T-helper 1 cell (primary cell): ENCODE data around the gene CFAP119.
A peak's percentile ranks its signal among the peaks of the same experiment; 100 is the strongest.

ENCODE experiments used
- DNase-seq, 5 donors: peaks; one replicate each; pipeline ENCODE4 v3.0.0-alpha.2; 2012 to 2020

The CFAP119 gene

GRCh38 chr16:30738984-30739951 is 22.6 kb downstream of the CFAP119 start:
- no peak for DNase-seq

- no peak for DNase-seq
Measured at GRCh38 chr16:30737794-30738648, 23.8 kb downstream of the CFAP119 start.

- no peak for DNase-seq
Measured at GRCh38 chr16:30736995-30737793, 24.7 kb downstream of the CFAP119 start.

GRCh38 chr16:30731411-30731810 is 30.5 kb downstream of the CFAP119 start:
- no peak for DNase-seq

GRCh38 chr16:30728899-30729672 is 32.8 kb downstream of the CFAP119 start:
- DNase-seq, result no peak

- no peak for DNase-seq
Measured at GRCh38 chr16:30728321-30728720, 33.5 kb downstream of the CFAP119 start.

GRCh38 chr16:30725418-30725792 is 36.5 kb downstream of the CFAP119 start:
- no peak for DNase-seq

- no peak for DNase-seq
Measured at GRCh38 chr16:30724641-30725417, 37.0 kb downstream of the CFAP119 start.

GRCh38 chr16:30723725-30724355 is 38.0 kb downstream of the CFAP119 start:
- no peak for DNase-seq

GRCh38 chr16:30722916-30723315 is 38.9 kb downstream of the CFAP119 start:
- DNase-seq, result no peak

GRCh38 chr16:30722443-30722842 is 39.4 kb downstream of the CFAP119 start:
- no peak for DNase-seq

- DNase-seq, result no peak
Measured at GRCh38 chr16:30721606-30722005, 40.3 kb downstream of the CFAP119 start.

GRCh38 chr16:30721167-30721566 is 40.7 kb downstream of the CFAP119 start:
- DNase-seq, result no peak

- DNase-seq, result no peak
Measured at GRCh38 chr16:30720694-30721093, 41.2 kb downstream of the CFAP119 start.

- DNase-seq, result no peak
Measured at GRCh38 chr16:30720086-30720485, 41.8 kb downstream of the CFAP119 start.

GRCh38 chr16:30715750-30716445 is 46.0 kb downstream of the CFAP119 start:
- DNase-seq, result peak in 3 of 5 donors; percentile 9 to 79 (median 19)

- DNase-seq, result no peak
Measured at GRCh38 chr16:30711712-30712111, 50.1 kb downstream of the CFAP119 start.

GRCh38 chr16:30710971-30711370 is 50.9 kb downstream of the CFAP119 start:
- no peak for DNase-seq
